ENCODE data around the gene TOP2A. TPM values are rescaled to one million over a fixed set of nuclear protein-coding genes. Genes with fewer than 3 reads are reported as not detected.
A peak's percentile ranks its signal among the peaks of the same experiment; 100 is the strongest.

The TOP2A gene
- total and polyA plus RNA-seq, 11 donors: 0.11 to 28.9 (median 1.2) TPM

GRCh38 chr17:40343219-40344119 is 74.2 kb downstream of the TOP2A start:
- no peaks in the 10 kb centered on the region for H3K27me3 ChIP-seq
- H3K4me1 ChIP-seq: peaks cover 20 to 91% (median 68%) of the 10 kb centered on the region in 12 donors
- peak in 1 of 4 donors; percentile 2 for ATAC-seq
- 35 to 44% (median 41%) methylated on average over 13 to 15 of the region's 15 CpGs for WGBS, 4 donors
- intact Hi-C loops (cut with DNase I): loop anchor here in 2 of 10 donors (2.0 kb wide), 2 partner anchors 25 to 27 kb away; no protein-coding TSS in a partner anchor
- TF ChIP-seq POLR2A (IDR thresholded peaks at IDR 0.05) (no peak), CTCF (IDR thresholded peaks at IDR 0.05) (no peak)
- peak overlapping the region; percentile 88 to 99 (median 96) for H3K27ac ChIP-seq
- DNase-seq: peak in 4 of 5 donors; percentile 75 to 80 (median 80)
- peaks cover 0 to 11% (median 2%) of the 10 kb centered on the region in 9 donors for H3K36me3 ChIP-seq
- H3K9me3 ChIP-seq: no peaks in the 10 kb centered on the region
- H3K4me3 ChIP-seq: peak overlapping the region; percentile 62 to 98 (median 82)

DNA sequence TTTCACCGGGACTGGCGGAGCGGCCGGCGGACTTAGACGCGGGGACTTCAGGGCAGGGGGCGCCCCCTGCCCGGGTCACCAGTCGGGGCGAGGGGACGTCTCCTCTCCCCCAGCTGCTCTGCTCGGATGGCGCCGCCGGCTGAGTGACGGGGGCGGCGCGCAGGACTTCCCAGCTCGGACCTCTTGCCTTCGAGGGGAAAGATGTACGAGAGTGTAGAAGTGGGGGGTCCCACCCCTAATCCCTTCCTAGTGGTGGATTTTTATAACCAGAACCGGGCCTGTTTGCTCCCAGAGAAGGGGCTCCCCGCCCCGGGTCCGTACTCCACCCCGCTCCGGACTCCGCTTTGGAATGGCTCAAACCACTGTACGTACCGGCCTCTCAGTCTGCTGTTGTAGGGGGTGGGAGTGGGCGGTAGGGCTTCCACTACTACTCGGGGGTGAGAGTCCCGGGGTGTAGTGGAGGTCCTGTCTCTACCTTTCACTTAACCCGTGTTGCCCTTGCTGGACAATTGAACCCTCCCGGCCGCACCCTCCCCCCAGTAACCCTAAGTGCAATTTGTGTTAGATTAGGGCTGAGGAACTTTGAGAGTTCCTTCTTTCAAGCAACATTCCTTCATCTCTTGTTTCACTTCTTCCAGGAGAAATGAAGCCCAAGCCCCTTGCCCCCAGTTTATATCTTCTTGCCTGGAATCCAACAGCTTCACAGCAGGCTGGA is 75.0 kb downstream of the TOP2A start:
- TF ChIP-seq CTCF (IDR thresholded peaks at IDR 0.05) (no peak), POLR2A (IDR thresholded peaks at IDR 0.05) (no peak)
- intact Hi-C loops (cut with DNase I): loop anchor here in 1 of 10 donors (1.0 kb wide), 1 partner anchor 25 kb away; no protein-coding TSS in a partner anchor
- ATAC-seq (no peak), DNase-seq (no peak)
- Histone ChIP-seq H3K4me3 (peak overlapping the region; percentile 62 to 98 (median 82)), H3K4me1 (peaks cover 16 to 88% (median 63%) of the 10 kb centered on the region in 12 donors), H3K27ac (peak overlapping the region; percentile 88 to 99 (median 96)), H3K36me3 (peaks cover 0 to 10% (median 0%) of the 10 kb centered on the region in 9 donors), H3K27me3 (no peaks in the 10 kb centered on the region), H3K9me3 (no peaks in the 10 kb centered on the region)
- WGBS, 4 donors: 22 to 35% (median 32%) methylated on average over 15 to 38 of the region's 38 CpGs

DNA sequence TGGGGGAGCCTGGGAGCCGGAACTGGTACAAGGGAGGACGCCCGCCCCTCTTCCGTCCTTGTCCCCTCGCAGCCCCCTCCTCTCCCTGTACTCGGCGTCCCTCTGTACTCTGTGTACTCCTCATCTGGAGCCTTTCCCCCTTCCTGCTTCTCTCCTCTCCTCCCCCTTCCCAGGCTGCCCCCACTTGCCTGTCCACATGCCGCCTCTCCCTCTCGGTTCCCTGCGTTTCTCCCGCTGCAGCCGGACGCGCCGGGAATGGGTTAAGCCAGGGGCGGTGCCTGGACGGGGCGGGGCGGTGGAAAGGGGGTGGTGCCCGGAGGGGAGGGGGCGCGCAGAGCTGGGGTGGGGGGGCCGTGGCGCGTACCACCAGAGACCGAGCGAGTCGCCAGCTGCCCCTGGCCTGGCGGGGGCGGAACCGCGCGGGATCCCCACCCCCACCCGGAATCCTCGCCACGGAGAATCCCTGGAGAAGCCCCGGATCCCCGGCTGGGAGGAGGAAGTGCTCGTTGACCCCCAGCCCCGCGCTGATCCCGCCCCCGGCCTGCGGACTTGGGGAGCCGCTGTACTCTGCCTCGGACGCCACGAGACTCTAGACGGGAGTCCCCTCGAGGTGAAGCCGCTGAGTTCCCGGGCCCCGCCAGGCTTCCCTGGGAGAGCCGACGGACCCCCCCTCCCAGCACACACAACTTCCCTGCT is 75.7 kb downstream of the TOP2A start:
- TF ChIP-seq POLR2A (IDR thresholded peaks at IDR 0.05) (no peak), CTCF (IDR thresholded peaks at IDR 0.05) (no peak)
- H3K4me3 ChIP-seq: peak overlapping the region; percentile 62 to 98 (median 82)
- H3K9me3 ChIP-seq: no peaks in the 10 kb centered on the region
- H3K4me1 ChIP-seq: peaks cover 13 to 87% (median 60%) of the 10 kb centered on the region in 12 donors
- WGBS, 4 donors: 0 to 2% (median 1%) methylated on average over 21 to 55 of the region's 55 CpGs
- no peaks in the 10 kb centered on the region for H3K27me3 ChIP-seq
- peaks cover 0 to 10% (median 0%) of the 10 kb centered on the region in 9 donors for H3K36me3 ChIP-seq
- H3K27ac ChIP-seq: peak overlapping the region; percentile 88 to 99 (median 96)
- peak; percentile 27 to 68 (median 62) for ATAC-seq
- peak; percentile 88 to 92 (median 90) for DNase-seq
- intact Hi-C loops (cut with DNase I): loop anchor here in 2 of 10 donors (1.0 kb wide), 2 partner anchors 10 to 25 kb away; no protein-coding TSS in a partner anchor
